Hepatocyte (in vitro differentiated cells): ENCODE data around the gene CMSS1.

Source experiments
- EZH2 ChIP-seq: fragments of 200-600 bp; sonication (generic); IDR thresholded peaks from 2 replicates; pipeline ENCODE4 v1.6.1; 2016; ENCODE audit warnings: antibody characterized with exemption, mild to moderate bottlenecking, borderline replicate concordance
- EZH2phosphoT487 ChIP-seq: fragments of 200-600 bp; sonication (generic); IDR thresholded peaks from one replicate; pipeline ENCODE4 v1.6.1; 2018; ENCODE audit warnings: antibody characterized with exemption, mild to moderate bottlenecking, low read depth, moderate library complexity; ENCODE audit not compliant: unreplicated experiment, severe bottlenecking
- TF ChIP-seq, protein P1 (sequence below): fragments of 200-600 bp; sonication (generic); IDR thresholded peaks from 2 replicates; pipeline ENCODE4 v1.5.1; 2016; ENCODE audit warnings: antibody characterized with exemption, mild to moderate bottlenecking; ENCODE audit not compliant: poor library complexity

DNA sequence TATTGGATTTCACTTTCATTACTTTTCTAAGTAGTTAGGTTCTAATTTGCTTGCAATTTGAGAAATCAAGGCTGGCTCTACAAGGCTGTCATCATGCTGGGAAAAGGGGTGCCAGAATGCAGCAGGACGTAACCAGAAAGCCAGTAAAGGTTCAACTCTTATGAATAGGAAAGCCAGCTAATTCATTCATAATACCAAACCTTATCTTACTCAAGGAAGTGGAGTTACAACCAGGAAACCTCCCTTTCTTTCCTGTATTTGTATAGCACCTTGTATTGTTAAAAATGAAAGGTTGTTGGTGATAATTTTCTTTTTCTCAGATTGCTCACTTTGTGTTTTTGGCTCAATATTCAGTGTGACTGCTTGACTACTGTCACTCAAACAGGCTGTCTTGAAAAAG is 187.3 kb downstream of the CMSS1 start:
- TF ChIP-seq EZH2 (no peak), EZH2phosphoT487 (no peak)
- TF ChIP-seq, protein P1, sequence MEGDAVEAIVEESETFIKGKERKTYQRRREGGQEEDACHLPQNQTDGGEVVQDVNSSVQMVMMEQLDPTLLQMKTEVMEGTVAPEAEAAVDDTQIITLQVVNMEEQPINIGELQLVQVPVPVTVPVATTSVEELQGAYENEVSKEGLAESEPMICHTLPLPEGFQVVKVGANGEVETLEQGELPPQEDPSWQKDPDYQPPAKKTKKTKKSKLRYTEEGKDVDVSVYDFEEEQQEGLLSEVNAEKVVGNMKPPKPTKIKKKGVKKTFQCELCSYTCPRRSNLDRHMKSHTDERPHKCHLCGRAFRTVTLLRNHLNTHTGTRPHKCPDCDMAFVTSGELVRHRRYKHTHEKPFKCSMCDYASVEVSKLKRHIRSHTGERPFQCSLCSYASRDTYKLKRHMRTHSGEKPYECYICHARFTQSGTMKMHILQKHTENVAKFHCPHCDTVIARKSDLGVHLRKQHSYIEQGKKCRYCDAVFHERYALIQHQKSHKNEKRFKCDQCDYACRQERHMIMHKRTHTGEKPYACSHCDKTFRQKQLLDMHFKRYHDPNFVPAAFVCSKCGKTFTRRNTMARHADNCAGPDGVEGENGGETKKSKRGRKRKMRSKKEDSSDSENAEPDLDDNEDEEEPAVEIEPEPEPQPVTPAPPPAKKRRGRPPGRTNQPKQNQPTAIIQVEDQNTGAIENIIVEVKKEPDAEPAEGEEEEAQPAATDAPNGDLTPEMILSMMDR = no peak
